ENCODE measurements around the gene CMTM6. TPM values are rescaled to one million over a fixed set of nuclear protein-coding genes. Genes with fewer than 3 reads are reported as not detected.

CMTM6 gene
- total RNA-seq, 1 experiment from 2014 or later: 27.2 TPM

DNA sequence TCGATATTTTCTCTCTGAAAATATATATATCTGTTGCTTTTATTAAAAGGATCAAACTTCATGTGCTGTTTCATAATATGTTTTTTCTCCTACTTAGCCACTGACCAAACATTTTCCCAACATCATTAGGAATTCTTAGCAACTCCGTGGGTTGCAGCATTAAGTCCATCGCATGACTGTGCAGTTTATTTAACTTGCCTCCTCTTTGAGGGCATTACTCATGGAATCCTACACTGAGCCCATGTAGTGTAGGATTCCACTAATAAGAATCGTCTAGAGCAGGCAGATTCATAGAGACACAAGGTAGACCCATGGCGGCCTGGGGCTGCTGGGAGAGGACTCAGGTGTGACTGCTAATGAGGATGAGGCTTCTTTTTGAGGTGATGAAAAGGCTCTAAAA, 49.3 kb downstream of the CMTM6 start:
- intact Hi-C loops (cut with micrococcal nuclease): no loop called here
- Mint-ChIP-seq H3K4me3 (ENCODE audit: unreplicated experiment) (no peak overlapping the region), H3K9me3 (ENCODE audit: unreplicated experiment) (no peaks in the 10 kb centered on the region), H3K36me3 (ENCODE audit: insufficient read depth, unreplicated experiment) (peaks cover 9% of the 10 kb centered on the region), H3K27me3 (ENCODE audit: insufficient read depth, unreplicated experiment) (no peaks in the 10 kb centered on the region), H3K27ac (ENCODE audit: low read depth, unreplicated experiment) (no peak overlapping the region), H3K4me1 (ENCODE audit: insufficient read depth, unreplicated experiment) (no peaks in the 10 kb centered on the region)
- TF ChIP-seq, protein P1, sequence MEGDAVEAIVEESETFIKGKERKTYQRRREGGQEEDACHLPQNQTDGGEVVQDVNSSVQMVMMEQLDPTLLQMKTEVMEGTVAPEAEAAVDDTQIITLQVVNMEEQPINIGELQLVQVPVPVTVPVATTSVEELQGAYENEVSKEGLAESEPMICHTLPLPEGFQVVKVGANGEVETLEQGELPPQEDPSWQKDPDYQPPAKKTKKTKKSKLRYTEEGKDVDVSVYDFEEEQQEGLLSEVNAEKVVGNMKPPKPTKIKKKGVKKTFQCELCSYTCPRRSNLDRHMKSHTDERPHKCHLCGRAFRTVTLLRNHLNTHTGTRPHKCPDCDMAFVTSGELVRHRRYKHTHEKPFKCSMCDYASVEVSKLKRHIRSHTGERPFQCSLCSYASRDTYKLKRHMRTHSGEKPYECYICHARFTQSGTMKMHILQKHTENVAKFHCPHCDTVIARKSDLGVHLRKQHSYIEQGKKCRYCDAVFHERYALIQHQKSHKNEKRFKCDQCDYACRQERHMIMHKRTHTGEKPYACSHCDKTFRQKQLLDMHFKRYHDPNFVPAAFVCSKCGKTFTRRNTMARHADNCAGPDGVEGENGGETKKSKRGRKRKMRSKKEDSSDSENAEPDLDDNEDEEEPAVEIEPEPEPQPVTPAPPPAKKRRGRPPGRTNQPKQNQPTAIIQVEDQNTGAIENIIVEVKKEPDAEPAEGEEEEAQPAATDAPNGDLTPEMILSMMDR (IDR thresholded peaks at IDR 0.05; ENCODE audit: unreplicated experiment): no peak
- CTCF ChIA-PET: interaction anchor here (0.7 kb wide), 1 partner anchor 14 kb away, joined by 3 read pairs; no protein-coding TSS in a partner anchor
- no TSS peak for BruUV-seq (replicated peaks)
- DNase-seq (ENCODE audit: unreplicated experiment): no peak
- POLR2A ChIA-PET: interaction anchor here (1.6 kb wide), 1 partner anchor 27 kb away, joined by 3 read pairs; no protein-coding TSS in a partner anchor

DNA sequence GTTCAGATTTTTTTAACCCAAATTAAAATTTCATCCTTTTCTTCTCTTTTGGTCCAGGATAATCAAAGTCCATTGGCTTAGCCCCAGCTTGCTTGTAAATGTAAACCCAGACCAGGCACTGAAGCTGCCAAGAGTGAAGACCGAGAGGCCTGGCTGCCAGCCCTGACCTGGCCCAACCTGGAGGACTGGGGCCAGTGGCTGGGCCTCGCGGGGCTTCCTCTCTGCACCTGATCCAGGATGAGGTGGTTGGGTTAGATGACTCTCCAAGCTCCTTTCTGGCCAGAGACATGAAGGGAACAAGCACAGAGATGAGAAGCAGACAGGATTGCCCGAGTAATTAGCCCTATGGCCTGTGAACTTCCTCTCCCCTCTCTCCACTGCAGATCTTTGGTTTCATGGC, 50.6 kb downstream of the CMTM6 start:
- peaks cover 2% of the 10 kb centered on the region for H3K9me3 Mint-ChIP-seq (ENCODE audit: unreplicated experiment)
- intact Hi-C loops (cut with micrococcal nuclease): no loop called here
- ChIA-PET POLR2A (no interaction called here), CTCF (interaction anchor here (1.5 to 1.6 kb wide), 2 partner anchors 16 to 77 kb away, joined by 6 to 7 read pairs; no protein-coding TSS in a partner anchor)
- no peak for DNase-seq (ENCODE audit: unreplicated experiment)
- H3K27me3 Mint-ChIP-seq (ENCODE audit: insufficient read depth, unreplicated experiment): no peaks in the 10 kb centered on the region
- H3K4me1 Mint-ChIP-seq (ENCODE audit: insufficient read depth, unreplicated experiment): no peaks in the 10 kb centered on the region
- TF ChIP-seq, protein P1 (IDR thresholded peaks at IDR 0.05; ENCODE audit: unreplicated experiment): no peak
- H3K36me3 Mint-ChIP-seq (ENCODE audit: insufficient read depth, unreplicated experiment): peaks cover 18% of the 10 kb centered on the region
- no peak overlapping the region for H3K4me3 Mint-ChIP-seq (ENCODE audit: unreplicated experiment)
- no peak overlapping the region for H3K27ac Mint-ChIP-seq (ENCODE audit: low read depth, unreplicated experiment)
- BruUV-seq (replicated peaks): no TSS peak

DNA sequence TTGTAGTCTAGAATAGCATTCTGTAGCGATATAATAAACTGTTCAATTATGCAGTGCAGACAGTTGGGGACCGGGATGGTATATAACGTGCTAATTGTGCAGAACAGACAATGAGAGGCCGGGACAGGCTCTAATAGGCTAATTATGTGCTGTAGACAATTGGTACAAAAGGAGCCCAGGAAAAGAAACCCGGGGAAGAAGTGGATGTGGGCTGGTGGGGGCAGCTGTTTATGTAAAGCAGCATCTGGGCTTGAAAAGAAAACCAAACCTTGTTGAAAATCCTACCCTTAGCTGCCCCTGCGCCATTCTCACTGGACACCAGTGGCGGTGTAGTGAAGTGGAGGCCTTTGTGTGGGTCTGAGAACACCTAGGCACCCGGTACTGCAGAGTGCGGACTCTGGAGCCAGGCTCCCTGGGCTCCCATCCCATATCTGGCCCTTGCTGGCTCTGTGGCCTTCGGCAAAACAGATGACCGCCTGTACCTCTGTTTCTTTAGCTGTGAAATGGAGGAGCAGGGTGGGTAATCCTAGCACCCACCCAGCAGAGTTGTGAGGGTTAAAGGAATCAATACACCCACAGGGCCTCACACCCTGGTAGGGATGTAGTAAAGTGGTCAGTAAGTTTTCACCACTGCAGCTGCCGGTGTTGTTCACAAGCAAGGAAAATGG, 51.5 kb downstream of the CMTM6 start:
- TF ChIP-seq, protein P1 (IDR thresholded peaks at IDR 0.05; ENCODE audit: unreplicated experiment): no peak
- CTCF ChIA-PET: interaction anchor here (0.6 to 1.6 kb wide), 4 partner anchors 9 to 636 kb away, joined by 3 to 6 read pairs (median 3); no protein-coding TSS in a partner anchor
- H3K4me3 Mint-ChIP-seq (ENCODE audit: unreplicated experiment): no peak overlapping the region
- H3K36me3 Mint-ChIP-seq (ENCODE audit: insufficient read depth, unreplicated experiment): peaks cover 26% of the 10 kb centered on the region
- peaks cover 10% of the 10 kb centered on the region for H3K9me3 Mint-ChIP-seq (ENCODE audit: unreplicated experiment)
- H3K27me3 Mint-ChIP-seq (ENCODE audit: insufficient read depth, unreplicated experiment): no peaks in the 10 kb centered on the region
- no peak for DNase-seq (ENCODE audit: unreplicated experiment)
- no TSS peak for BruUV-seq (replicated peaks)
- POLR2A ChIA-PET: no interaction called here
- H3K27ac Mint-ChIP-seq (ENCODE audit: low read depth, unreplicated experiment): no peak overlapping the region
- no peaks in the 10 kb centered on the region for H3K4me1 Mint-ChIP-seq (ENCODE audit: insufficient read depth, unreplicated experiment)
- intact Hi-C loops (cut with micrococcal nuclease): no loop called here

DNA sequence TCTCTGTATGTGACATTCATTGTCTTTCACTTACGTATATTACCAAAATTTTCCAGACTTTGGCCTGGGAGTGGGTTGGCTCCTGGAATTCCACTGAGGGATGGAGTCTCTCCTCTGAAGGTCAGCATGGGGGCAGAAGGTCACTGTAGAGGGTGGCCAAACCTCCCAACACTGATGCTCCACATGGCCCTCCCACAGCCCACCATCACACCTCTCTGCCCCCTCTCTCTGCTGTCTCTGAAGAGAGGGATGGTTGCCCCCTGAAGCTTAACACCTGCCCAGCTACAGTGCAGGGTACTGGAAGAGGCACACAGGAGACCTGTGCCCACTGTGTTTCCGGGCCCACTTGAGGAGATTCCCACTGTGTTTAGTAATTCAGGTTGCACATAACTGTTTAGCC, 52.2 kb downstream of the CMTM6 start:
- TF ChIP-seq, protein P1 (IDR thresholded peaks at IDR 0.05; ENCODE audit: unreplicated experiment): no peak
- intact Hi-C loops (cut with micrococcal nuclease): no loop called here
- ChIA-PET POLR2A (no interaction called here), CTCF (interaction anchor here (0.6 to 1.6 kb wide), 5 partner anchors 9 to 725 kb away, joined by 3 to 6 read pairs (median 3); no protein-coding TSS in a partner anchor)
- Mint-ChIP-seq H3K4me3 (ENCODE audit: unreplicated experiment) (no peak overlapping the region), H3K27me3 (ENCODE audit: insufficient read depth, unreplicated experiment) (no peaks in the 10 kb centered on the region), H3K27ac (ENCODE audit: low read depth, unreplicated experiment) (no peak overlapping the region), H3K4me1 (ENCODE audit: insufficient read depth, unreplicated experiment) (no peaks in the 10 kb centered on the region), H3K36me3 (ENCODE audit: insufficient read depth, unreplicated experiment) (peaks cover 21% of the 10 kb centered on the region), H3K9me3 (ENCODE audit: unreplicated experiment) (peaks cover 10% of the 10 kb centered on the region)
- DNase-seq (ENCODE audit: unreplicated experiment): no peak
- no TSS peak for BruUV-seq (replicated peaks)

Data from MCF 10A (cell line).